HG03457 (cell line): ENCODE data around the gene NRXN3.

ENCODE experiments used
- ATAC-seq: cut with Tn5 transposase; IDR thresholded peaks from one replicate; pipeline ENCODE4 v1.9.1; 2021; ENCODE audit warnings: moderate number of reproducible peaks; ENCODE audit not compliant: unreplicated experiment

Gene NRXN3

DNA sequence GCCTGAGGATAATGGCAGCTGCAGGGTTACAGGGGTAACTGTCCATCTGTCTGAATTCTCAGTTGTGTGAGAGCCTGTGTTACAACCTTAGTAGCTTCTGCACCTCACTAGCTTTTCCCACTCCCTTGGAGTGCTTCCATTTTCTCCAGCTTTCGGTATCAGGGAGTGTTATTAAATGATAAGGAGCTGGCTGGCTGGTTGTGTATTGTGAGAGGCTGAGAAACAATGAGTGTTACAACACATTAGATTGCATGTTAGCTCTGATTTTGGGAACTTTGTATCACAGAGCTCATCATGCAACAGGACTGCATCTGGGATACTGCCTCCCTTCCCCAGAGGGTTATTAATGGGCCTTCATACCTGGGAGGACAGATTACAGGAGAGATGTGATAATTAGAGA, 1317.5 kb downstream of the NRXN3 start:
- ATAC-seq: no peak

DNA sequence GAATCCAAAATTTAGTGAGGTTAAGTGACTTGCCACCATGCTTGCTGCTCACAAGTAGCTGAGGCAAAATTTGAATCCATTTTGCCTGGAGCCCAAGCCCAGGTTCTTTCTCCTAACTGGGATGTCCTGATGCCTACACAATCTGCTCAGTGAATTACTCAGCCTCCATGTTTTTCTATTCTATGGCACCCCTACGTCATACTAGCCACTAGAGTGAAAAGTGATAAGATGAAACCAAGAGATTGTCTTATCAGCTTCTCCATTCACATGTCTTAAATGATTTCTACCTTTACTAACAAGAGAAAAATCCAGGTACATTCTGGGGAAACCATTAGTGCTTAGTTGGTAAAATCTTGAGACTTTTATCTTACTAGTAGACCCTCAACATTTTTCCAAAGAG, 1321.0 kb downstream of the NRXN3 start:
- no peak for ATAC-seq

DNA sequence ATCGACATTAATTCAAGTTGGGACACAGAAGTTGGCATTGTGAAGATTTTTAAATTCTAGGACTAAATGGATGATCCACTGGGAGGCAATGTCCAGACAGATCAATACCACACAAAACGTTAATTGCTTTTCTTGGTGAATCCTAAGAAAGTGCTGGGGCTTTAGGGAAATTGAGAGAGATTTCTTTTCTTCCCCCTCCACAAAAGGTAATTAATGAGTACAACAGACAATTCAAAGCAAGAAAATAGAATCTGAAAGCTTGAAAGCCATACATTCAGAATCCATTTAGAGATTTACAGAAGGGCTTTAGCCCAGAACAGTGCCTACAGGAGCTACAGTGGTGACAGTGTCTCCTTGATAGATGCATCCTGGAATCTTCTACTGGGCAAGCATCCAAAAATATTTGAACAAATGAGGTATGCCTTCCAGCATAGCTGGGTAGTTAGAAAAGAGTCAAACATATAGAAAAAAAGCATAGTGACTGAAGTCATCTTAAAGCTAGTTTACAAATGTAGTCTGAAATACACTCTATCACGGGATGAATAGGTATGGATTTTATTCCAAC, 1323.0 kb downstream of the NRXN3 start:
- ATAC-seq: no peak

DNA sequence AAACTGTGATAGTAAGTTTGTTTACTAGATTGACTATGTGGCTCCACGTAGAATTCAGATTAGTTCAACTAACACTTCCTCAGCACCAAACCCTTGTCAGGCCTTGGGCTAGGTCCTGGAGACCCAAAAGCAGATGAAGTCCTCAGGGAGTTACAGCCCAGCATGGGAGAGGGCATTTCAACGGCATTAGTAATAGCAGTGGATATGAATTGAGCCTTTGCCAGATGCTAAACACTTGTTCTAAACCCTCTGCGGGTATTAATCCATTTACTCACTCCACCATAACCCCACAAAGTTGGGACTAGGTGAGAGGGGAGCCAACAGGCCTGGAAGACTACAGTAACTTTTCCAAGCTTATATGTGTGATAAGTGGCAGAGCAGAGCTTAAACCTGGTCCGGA, 1326.5 kb downstream of the NRXN3 start:
- no peak for ATAC-seq

DNA sequence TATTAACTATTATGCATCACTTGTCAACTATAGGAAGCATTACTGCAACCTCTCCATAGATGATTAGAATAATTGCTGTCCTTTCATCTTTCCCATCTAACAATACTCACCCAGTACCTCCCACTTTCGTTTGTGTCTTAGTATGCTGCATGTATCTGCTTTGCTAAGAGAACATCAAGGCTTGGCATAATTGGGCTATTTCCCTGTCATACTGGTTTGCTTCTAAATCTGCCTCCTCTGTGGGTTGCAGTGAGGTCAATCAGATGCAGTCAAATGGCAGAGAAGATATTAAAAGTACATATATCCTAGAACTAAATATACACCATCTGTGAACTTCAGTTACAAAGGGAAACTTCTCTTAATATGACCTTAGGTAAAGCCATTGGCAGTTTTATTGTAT, 1330.3 kb downstream of the NRXN3 start:
- no peak for ATAC-seq

DNA sequence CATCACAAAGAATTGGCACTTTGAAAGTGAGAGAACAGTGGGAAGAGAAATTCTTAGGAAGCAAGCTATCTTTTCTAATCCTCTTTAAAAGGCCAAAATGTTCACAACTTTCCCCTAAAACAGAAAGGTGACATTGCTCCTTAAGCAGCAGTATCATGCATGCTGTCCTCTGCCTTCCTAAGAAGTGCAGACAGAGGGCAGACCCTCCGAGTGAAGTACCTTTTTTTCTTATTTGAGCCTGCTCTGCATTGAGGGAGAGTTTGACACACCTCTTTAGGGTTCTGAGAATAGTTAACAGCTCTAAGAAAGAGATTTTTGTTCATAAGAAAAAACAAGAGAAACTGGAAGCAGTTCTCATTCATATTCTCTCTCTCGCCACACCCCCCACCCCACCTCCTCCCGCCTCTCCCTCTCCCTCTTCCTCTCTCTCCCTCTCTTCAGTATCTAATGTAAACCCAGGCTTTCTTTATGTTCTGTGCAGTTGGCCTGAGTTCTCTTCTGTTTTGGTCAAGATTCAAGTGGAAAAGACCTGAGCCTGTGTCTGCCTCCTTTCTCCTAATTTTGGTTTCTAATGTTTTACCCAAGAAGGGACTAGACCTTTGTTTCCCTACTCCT, 1332.1 kb downstream of the NRXN3 start:
- no peak for ATAC-seq

DNA sequence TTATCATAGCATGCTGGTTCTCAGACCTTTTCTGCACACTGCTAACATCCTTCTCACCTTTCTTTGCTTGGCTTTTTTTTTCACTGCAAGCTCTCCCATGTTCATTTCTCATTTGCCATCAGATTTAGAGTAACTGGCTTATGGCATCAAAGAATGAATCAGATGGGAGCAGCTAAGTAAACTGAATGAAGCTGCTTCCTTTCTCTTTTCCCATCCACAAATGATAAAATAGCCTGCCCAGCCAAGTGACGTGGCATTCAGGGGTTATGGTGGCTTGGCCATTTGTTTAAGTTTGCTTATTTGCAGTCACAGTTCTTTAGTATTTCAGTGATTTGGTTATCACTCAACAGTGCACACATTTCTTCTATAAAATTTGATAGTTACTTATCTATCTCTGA, 1332.6 kb downstream of the NRXN3 start:
- no peak for ATAC-seq

DNA sequence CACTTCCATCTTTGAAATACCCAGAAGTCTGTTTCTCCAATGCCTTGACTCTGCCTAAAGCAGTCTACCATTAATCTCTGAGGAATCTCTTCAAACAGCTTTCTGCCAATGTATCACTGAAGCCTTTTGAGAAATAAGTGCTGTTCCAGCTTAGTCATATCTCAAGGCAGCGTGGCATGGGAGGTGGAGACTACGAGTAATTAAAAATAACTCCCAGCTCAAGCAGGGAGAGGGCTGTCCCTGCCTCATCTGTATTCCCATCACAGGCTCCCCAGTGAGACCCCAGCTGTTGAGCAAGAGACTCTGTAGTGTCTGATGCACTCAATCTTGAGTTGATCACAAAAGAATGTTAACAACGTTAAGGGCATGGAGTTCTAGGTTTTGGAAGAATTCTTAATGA, 1340.5 kb downstream of the NRXN3 start:
- ATAC-seq: no peak

DNA sequence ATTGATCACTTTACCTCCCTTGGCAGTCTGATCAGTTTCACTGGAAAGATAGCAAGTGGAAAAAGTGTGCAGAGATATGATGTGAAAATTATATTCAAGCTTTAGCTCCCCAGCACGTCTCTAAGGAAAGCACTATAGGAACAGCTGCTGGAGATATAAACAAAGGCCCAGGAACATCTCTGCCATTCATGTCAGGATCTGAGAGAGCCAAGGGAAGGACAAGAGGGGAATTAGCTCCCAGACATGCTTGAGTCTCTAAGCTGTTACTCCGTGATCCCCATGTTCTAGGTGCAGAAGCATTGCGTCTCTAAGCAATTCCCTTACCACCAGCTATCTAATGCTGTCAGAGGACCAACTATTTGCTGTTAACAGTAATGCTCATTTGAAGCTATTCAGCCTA, 1341.0 kb downstream of the NRXN3 start:
- ATAC-seq: no peak

DNA sequence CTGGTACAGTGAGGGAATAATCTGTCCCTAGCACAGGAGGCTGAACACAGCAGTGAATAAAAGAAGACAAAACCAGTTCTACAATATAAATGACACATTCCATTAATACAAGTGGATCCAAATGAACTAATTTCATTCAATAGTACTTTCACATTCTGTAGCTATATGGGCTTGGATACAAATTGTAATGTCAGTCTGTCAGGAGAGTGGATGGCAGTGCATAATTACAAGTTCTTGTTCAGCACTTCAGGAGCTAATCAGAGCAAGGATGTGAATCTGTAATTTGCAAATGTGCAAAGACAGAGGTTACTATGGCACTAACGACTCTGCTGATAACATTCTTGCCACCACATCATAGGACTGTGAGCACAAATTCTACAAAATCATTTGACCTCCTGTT, 1343.3 kb downstream of the NRXN3 start:
- ATAC-seq: no peak

DNA sequence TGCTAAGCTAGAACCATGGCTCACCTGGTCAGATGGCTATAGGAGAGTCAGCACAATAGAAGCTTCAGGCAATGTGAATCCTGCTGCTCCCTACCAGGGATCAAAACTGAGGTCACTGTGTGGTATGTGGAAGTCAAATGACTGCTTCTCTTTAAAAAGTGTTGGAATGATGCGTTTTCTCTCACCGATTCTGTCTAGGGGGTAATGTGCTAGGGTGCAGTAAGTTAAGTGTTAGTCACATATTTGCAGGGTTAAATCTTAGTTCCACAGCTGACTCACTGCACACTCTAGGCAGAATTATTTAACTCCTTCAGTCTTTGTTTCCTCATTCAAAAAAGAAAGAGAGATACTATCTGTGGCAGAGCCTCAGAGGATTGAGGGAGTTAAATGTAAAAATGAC, 1344.5 kb downstream of the NRXN3 start:
- no peak for ATAC-seq

DNA sequence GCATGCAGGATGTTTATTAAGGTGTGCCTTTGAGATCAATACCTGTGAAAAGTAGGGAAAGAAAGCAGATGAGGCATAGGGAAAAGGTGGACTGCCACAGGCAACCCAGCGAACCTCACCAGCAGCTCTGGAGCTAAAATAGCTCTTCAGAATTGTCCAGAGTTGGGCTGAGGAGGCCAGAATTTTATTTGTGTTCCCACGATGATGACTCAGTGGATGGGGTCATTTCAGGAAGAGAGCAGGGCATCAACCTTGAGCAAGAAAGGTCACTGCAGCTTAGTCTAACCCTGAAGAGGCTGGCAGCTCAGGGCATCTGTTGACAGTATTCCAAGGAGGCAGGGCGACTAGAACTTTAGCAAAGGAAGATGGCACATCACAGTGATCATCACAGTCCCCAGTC, 1345.0 kb downstream of the NRXN3 start:
- ATAC-seq: no peak

DNA sequence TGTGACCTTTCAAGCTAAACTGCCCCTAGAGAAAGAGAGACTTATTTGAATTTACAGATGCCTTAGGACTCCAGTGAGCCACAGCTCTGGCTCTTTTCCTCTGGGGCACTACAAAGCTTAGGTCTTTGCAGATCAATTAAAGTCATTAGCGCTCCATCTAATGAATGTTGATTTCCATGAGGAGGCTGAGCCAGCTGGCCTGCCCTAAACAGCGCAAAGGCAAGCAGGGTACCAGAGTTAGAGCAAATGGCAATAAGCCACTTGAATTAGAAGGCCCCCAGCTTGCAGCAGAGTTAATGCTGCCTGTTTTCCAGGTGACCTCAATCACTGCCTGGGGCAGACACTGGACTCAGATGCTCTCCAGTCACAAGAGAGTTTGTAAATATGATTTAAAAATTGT, 1345.8 kb downstream of the NRXN3 start:
- ATAC-seq: no peak

DNA sequence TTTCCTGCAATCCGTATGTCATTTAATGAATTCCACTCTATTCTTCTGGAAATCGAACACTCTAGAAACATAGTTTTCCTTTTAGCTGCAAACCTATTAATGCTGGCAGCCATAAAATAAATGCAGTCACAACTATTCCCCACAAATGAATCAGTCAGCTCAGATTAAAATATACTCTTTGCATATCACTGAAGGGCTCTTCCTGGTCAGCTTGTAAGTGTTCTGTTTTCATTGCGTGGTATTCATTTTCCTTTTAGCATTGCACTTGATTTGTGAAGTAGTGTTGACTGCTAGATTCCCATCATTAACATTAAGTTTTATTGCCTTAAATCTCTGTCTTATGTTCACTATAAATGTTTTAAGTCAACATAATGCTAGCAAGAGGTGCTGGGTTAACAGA, 1355.2 kb downstream of the NRXN3 start:
- no peak for ATAC-seq

DNA sequence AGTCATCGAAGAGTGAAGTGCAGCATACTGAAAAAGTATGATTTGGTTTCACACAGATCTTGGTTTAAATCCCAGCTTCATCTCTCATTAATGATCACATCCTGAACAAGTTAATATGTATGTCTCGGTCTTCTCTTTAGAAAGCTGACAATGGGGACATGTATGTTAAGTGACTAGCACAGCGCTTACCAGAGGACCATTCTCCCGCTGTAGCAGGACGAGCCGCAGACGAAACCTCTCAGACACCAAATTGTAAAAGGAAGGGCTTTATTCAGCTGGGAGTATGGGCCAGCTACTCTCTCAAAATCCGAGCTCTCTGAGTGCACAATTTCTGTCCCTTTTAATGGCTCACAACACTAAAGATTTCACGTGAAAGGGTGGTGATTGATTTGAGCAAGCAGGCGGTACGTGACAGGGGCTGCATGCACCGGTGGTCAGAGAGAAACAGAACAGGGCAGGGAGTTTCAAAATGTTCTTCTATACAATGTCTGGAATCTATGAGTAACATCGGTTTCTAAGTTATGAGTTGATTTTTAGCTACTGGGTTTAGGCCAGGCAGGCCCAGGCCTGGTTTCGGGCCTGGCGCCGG, 1358.7 kb downstream of the NRXN3 start:
- no peak for ATAC-seq

DNA sequence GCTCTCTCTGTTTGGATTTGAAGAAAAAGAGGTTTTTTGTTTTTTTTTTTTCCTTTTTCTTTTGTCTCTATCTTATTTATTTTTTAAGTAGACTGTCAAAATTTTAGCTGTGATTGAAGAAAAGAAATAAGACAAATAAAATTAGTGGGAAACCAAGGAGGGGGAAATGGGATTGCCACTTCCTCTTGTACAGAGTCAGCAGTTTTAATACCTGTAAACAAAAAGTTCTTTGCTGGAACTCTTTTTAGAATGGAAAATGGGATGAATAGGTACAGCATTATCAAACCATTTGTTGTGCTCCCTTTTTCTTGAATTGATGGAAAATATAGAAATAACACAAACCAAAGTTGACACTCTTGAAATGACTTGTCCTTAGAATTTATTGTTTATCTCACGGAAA, 1360.4 kb downstream of the NRXN3 start:
- ATAC-seq: no peak

DNA sequence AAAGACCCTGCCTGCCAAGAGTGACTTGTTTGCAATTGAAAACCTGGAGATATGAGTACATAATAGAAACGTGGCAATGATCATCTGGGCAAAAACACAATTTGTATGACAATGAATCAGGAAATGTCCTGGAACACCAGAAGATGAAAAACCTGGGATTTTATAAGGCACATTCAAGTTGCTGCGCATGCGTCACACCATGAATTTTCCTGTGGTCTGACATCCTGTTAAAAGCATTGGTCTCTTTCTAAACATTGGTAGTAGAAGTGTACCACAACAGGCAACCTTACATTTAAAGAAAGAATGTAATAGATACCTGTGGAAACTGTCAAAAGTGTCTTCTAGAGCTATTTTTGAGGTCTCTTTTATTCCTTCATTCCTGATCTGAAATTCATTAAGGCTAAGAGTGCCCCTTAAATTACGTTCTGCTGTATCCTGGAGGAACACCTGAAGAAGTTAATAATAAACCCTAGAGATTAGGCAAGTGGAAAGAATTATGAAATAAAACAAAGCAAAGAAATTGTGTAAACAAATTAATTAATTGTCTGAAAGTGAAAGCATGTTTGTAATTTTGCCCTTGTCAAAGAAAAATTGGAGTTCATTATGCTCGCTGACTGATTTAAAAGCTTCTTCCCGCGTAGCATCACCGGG, 1364.7 kb downstream of the NRXN3 start:
- ATAC-seq: no peak

DNA sequence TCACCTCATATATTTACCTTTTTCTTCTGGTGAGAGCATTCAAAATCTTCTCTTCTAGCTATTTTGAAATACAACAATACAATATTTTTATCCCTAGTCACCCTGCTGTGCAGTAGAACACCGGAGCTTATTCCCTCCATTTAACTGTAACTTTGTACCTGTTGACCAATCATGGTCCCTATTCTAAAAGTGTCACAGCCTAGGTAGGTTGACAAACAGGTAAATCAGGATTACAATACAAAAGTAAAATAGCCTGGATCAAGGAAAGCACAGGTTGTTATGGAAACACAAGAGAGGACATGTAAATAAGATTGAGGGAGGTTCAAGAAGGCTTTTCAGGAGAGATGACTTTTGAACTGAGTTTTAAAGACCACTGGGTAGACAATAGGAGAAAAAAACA, 1370.2 kb downstream of the NRXN3 start:
- ATAC-seq: no peak

DNA sequence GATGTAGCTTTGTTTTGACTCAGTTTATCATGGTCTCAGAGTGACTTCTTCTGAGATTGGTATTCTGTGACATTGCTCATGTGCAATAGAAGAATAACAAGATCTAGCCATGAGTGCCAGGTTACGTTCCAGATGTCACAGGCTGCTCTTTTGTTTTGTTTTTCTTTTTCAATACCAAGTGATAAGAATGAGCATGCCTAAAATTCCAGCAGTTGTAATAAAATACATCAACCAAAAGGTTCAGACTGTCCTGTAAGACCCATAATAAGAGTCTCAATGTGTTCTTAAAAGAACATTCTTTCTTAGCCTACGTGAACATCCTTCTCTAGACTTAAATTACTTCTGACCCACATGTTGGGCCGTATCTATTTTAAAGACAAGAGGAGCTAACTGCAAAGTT, 1371.9 kb downstream of the NRXN3 start:
- no peak for ATAC-seq

DNA sequence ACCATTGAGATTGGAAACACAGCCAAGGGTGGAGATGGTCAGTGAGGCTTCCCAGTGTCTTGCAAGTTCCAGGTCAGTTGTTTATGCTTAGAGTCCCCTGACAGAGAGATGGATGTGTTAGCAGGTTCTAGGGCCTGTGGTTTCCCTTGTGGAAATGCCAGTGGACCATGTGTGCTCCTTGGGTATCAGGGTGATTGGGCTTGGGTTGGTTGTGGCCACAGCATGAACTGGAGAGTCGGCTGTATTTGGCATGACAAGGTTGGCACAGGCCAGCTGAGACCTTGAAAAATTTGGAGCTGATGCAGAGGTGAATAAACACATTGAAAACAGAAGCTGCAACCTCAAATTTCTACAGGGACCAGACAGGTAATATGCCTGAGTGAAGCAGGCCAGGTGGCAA, 1373.2 kb downstream of the NRXN3 start:
- ATAC-seq: no peak

DNA sequence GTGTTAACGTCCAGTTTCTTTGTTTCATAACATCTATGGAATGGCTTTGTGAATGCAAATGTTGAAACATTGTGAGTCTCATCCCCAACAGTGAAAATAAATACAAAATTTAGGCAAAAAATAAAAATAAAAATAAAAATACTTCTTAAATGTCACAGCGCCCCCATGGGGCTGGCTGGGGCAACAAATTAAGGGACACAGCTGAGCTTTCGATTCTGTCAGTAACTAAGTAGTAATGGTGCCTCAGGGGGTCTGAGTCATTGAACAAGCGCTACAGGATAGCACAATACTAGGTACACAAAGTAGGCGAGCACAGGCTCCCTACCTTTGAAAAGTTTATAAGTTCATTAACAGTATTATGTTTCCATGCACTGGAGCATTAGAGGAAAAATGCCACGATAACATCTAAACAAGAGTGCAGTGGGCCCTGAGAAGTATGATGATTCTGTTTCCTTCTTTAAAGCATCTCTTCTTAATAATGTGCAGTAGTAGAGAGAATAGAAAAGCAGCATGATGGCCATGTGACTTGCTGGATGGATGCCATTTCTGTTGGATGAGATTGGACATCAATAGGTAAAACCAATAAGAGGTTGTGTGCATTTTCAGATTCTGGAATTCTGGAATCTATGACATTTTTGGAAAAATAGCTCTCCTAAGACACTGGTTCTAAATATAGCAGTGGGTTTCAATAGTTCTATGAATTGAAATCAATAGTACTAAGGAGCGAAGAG, 1374.0 kb downstream of the NRXN3 start:
- ATAC-seq: no peak

DNA sequence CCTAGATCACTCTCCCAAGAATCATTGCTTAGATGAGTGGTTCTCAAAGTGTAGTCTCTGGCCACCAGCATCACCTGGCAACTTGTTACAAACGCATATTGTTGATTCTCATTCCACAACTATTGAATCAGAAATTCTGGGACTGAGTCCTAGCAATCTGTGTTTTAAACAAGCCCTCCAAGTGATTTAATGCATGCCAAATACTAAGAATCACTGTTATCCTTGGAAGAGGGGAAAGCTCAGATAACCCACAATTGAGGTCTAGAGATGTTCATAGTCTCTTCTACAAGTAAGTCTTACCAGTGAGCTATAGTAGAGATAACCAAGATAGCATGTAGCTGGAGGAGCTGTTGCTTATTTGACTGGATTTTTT, 1374.5 kb downstream of the NRXN3 start:
- ATAC-seq: no peak
